ENCODE results near the gene CXCL14. TPM values are rescaled to one million over a fixed set of nuclear protein-coding genes. Genes with fewer than 3 reads are reported as not detected.

Gene CXCL14
- total RNA-seq, 1 donor from 2014 or later, result not detected

DNA sequence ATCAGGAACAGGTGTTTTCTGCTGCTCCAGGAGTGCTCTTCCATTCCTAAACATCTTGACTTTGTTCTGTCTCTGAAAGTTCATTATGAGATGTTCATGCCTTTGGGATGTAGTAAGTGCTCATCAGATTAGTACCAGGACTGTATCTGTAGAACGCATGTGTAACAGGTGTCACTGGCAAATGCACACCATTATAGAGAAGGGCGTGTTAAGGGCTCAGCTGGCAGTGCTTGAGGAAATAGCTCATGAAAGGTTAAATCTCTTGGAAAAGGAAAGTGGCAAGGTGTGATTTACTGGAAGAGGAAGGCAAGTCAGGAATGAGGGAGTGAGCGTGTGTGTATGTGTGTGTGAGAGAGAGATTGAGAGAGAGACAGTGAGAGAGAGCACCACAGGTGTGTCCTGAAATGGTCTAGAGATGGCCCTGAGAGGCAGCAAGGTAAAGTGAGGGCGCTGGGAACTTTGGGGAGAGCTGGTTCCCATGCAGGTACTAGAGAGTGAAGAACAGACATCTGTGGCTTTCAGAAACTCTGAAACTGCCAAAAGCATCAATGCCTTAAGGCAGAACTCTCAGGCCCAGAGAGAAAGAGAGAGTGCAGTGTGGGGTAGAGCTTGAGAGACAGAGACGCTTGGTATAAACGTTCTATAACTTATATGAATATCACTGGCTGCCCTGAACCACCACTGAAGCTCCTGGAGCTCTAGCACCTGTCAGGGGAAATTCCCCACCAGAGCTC, 13.7 kb upstream of the CXCL14 start:
- Mint-ChIP-seq H3K4me1 (ENCODE audit: low read depth) (no peaks in the 10 kb centered on the region), H3K27ac (no peak overlapping the region), H3K4me3 (ENCODE audit: low read depth) (no peak overlapping the region), H3K36me3 (ENCODE audit: low read depth) (no peaks in the 10 kb centered on the region), H3K9me3 (no peaks in the 10 kb centered on the region), H3K27me3 (ENCODE audit: low read depth) (peaks cover 2% of the 10 kb centered on the region)
- DNase-seq (ENCODE audit: low spot score), result no peak
- intact Hi-C loops (cut with micrococcal nuclease), result no loop called here

DNA sequence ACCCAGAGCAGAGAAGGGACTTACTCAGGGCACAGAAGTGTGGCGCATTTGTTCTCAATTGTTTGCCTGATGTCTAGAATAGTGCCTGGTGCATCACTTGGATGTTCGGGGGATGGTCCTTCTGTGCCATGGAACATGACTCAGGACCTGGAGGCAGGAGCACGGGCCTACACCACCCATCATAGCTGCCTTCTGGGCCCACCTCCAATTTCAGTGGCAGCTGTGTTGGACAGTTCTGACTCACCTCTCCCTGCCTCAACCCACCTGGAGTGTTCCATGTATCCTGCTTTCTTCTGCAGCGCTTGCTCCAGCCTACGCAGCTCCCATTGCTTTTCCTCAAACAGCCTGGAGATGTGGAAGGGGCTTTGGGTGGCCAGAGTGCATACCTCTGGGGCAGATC, 12.5 kb upstream of the CXCL14 start:
- Mint-ChIP-seq H3K36me3 (ENCODE audit: low read depth) (no peaks in the 10 kb centered on the region), H3K27me3 (ENCODE audit: low read depth) (peaks cover 2% of the 10 kb centered on the region), H3K9me3 (no peaks in the 10 kb centered on the region), H3K27ac (no peak overlapping the region), H3K4me1 (ENCODE audit: low read depth) (no peaks in the 10 kb centered on the region), H3K4me3 (ENCODE audit: low read depth) (no peak overlapping the region)
- no peak for DNase-seq (ENCODE audit: low spot score)
- intact Hi-C loops (cut with micrococcal nuclease), result no loop called here

DNA sequence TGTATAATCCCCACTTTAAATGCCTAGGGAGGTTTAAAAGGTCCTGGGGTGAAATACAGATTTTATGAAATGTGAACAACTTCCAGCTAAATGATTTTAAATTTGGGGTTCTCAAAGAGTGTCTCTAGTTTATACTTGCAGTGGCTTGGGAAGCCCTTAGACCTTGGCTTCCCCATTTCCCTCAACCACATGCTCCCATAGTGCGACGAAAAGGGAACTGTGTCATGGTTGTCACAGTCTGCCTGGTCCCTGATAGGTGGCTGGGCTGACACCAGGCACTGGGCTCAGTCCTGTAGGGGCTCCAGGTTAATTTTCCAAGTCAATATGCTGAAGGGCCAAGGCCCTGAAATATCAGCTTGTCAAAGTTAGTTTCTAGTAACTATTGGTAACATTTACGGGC, 10.4 kb upstream of the CXCL14 start:
- Mint-ChIP-seq H3K36me3 (ENCODE audit: low read depth) (no peaks in the 10 kb centered on the region), H3K27ac (no peak overlapping the region), H3K4me3 (ENCODE audit: low read depth) (no peak overlapping the region), H3K27me3 (ENCODE audit: low read depth) (peaks cover 2% of the 10 kb centered on the region), H3K9me3 (no peaks in the 10 kb centered on the region), H3K4me1 (ENCODE audit: low read depth) (no peaks in the 10 kb centered on the region)
- no peak for DNase-seq (ENCODE audit: low spot score)
- intact Hi-C loops (cut with micrococcal nuclease), result no loop called here

DNA sequence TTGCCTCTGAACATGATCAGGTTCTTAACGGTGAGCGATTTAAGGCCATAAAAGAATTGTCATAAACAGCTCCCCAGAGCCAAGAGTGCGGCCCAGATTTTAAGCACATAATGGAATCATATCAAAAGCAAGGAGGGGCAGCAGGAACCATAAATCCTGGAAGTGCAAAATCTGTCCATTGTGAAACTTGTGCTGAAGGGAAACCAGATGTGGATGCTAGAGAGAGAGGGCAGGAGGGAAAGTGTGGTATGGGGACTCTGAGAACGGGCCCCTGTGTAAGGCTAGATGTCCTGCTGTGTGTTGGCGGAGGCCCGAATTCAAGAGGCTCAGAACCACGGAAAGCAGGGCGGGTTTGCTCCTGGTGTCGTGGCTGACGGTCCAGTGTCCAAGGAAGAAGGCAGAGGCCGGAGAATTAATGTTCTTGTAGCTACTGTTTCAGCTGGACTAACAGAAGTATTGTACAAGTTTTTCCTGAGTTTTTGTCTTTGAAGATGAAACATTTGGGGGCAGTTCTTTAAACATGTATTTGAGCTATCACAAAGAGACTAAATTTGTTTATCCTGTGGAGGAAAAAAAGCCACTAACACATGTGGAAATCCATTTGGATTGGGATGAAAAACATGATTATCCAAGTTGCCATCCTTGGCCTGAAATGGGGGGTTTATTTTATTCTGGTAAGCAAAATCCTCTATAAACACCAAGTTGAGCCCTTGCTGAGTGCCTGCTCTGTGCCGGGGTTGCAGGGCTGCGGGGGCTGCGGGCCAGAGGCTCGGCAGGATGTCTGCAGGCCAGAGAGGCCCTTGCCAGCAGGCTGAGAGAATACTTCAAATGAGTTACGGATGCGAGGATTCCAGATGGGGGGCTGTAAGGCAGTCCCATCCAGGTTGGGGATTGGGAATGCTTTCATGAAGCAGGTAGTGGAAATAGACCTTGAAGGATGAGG, 9.2 kb upstream of the CXCL14 start:
- H3K27ac Mint-ChIP-seq, result no peak overlapping the region
- H3K4me1 Mint-ChIP-seq (ENCODE audit: low read depth), result no peaks in the 10 kb centered on the region
- no peaks in the 10 kb centered on the region for H3K9me3 Mint-ChIP-seq
- DNase-seq (ENCODE audit: low spot score), result no peak
- intact Hi-C loops (cut with micrococcal nuclease), result no loop called here
- H3K4me3 Mint-ChIP-seq (ENCODE audit: low read depth), result no peak overlapping the region
- H3K36me3 Mint-ChIP-seq (ENCODE audit: low read depth), result no peaks in the 10 kb centered on the region
- peaks cover 2% of the 10 kb centered on the region for H3K27me3 Mint-ChIP-seq (ENCODE audit: low read depth)

DNA sequence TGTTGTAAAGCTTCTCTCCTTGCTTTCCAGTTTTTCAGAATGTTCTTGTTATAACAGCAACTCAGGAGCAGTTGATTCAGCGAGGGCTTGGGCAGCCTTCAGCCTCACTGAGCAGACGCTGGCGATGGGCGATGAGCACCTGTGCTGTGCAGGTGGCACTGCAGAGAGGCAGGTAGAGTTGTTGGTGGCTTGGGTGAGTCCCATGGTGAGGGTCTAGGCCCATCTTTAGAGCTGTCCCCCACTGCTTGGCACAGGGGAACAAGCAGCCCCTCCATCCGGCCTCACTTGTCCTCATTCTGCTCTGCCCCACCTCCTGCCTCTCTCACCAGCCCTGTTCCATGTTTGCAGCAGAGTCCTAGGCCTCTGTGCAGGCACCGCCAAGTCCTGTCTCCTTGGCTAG, 6.1 kb upstream of the CXCL14 start:
- Mint-ChIP-seq H3K27ac (no peak overlapping the region), H3K9me3 (no peaks in the 10 kb centered on the region), H3K36me3 (ENCODE audit: low read depth) (no peaks in the 10 kb centered on the region), H3K4me1 (ENCODE audit: low read depth) (no peaks in the 10 kb centered on the region), H3K4me3 (ENCODE audit: low read depth) (no peak overlapping the region), H3K27me3 (ENCODE audit: low read depth) (peaks cover 8% of the 10 kb centered on the region)
- DNase-seq (ENCODE audit: low spot score), result no peak
- intact Hi-C loops (cut with micrococcal nuclease), result no loop called here

DNA sequence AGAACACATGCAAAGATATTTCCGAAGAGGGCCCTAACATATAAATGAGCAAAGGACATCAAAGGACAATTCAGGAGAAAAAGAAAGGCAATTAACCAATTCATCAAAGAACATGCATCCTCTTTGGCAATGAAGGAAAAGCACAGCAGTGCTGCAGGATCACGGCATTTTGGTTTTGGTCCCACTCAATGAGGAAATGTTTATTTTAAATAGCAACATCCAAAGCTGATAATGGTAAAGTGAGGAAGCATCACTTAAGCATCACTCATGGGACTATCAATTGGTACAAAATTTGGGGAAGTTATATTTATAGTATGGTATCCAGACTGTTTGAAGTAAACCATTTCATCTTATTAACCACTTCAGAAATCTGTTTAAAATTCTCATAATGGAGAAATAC, 5.5 kb upstream of the CXCL14 start:
- Mint-ChIP-seq H3K36me3 (ENCODE audit: low read depth) (no peaks in the 10 kb centered on the region), H3K27ac (no peak overlapping the region), H3K9me3 (no peaks in the 10 kb centered on the region), H3K4me1 (ENCODE audit: low read depth) (no peaks in the 10 kb centered on the region), H3K27me3 (ENCODE audit: low read depth) (peaks cover 15% of the 10 kb centered on the region), H3K4me3 (ENCODE audit: low read depth) (no peak overlapping the region)
- no peak for DNase-seq (ENCODE audit: low spot score)
- intact Hi-C loops (cut with micrococcal nuclease), result no loop called here

DNA sequence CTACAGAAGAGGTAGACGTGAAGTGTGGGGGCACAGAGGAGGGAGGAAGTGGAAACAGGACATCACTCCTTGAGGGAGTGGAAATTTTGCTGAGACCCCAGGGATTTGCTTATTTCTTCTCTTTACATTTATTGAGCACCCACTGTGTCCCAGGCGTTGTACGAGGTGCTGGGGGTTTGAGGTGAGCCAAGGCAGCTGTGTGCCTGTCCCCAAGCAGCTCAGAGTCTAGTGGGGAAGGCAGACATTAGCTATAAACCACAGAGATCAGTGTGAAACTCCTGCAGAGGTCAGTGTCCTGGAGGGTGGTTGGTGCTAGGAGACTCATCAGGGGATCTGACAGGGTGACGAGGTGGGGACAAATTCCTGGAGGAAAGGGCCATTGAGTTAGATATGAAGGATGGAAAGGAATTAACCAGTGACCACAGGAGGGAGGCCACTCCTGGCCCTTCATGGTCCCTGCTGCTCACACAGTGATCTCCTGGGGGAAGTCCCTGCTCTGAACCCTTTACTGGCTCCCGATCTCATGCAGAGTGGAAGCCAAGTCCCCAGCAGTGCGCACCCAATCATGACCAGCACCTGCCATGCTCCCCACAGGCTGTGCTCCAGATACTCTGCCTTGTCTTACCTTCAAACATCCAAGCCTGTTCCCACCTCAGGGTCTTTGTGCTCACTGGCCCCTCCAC, 3.4 kb upstream of the CXCL14 start:
- Mint-ChIP-seq H3K27ac (no peak overlapping the region), H3K4me3 (ENCODE audit: low read depth) (no peak overlapping the region), H3K36me3 (ENCODE audit: low read depth) (no peaks in the 10 kb centered on the region), H3K9me3 (no peaks in the 10 kb centered on the region), H3K4me1 (ENCODE audit: low read depth) (no peaks in the 10 kb centered on the region), H3K27me3 (ENCODE audit: low read depth) (peaks cover 31% of the 10 kb centered on the region)
- no peak for DNase-seq (ENCODE audit: low spot score)
- intact Hi-C loops (cut with micrococcal nuclease), result no loop called here

DNA sequence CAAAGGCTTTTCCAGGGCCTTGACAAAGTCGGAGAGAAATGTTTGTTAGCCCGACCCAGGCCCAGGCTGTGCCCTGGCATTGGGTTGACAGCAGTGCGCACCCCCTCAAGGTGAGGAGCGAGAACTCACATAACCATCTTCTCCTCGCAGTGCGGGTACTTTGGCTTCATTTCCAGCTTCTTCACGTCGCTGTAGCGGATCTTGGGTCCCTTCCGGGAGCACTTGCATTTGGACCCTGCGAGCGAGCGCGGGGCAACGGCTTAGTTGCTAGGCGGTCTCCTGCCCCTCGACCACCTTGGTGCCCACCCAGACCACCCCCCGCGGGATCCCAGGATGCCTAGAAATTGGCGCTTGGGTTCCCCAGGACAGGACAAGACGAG, 496 bp downstream of the CXCL14 start:
- H3K4me3 Mint-ChIP-seq (ENCODE audit: low read depth), result no peak overlapping the region
- no peaks in the 10 kb centered on the region for H3K9me3 Mint-ChIP-seq
- H3K36me3 Mint-ChIP-seq (ENCODE audit: low read depth), result no peaks in the 10 kb centered on the region
- H3K27ac Mint-ChIP-seq, result no peak overlapping the region
- DNase-seq (ENCODE audit: low spot score), result no peak
- no peaks in the 10 kb centered on the region for H3K4me1 Mint-ChIP-seq (ENCODE audit: low read depth)
- intact Hi-C loops (cut with micrococcal nuclease), result no loop called here
- H3K27me3 Mint-ChIP-seq (ENCODE audit: low read depth), result peaks cover 45% of the 10 kb centered on the region

DNA sequence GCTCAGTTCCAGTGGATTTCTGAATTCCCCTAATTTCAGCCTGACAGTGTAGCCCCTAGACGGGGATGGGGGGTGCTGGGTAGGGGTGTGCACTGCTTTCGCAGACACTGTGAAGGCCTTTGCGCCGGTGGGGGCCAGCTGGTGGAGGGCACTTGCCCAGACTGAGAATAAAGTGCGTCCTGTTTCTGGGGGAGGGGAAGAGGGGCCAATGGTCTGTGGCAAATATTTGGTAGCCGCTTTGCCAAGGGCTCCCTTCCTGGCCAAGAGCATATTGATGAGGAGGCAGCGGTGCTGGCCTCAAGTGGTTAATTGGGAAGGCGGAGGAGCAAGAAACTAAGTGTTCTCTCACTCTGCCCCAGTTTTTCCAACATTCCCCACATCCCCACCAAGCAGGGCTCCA, 1.4 kb downstream of the CXCL14 start:
- DNase-seq (ENCODE audit: low spot score), result no peak
- no peak overlapping the region for H3K4me3 Mint-ChIP-seq (ENCODE audit: low read depth)
- no peaks in the 10 kb centered on the region for H3K4me1 Mint-ChIP-seq (ENCODE audit: low read depth)
- no peak overlapping the region for H3K27ac Mint-ChIP-seq
- intact Hi-C loops (cut with micrococcal nuclease), result no loop called here
- no peaks in the 10 kb centered on the region for H3K36me3 Mint-ChIP-seq (ENCODE audit: low read depth)
- H3K27me3 Mint-ChIP-seq (ENCODE audit: low read depth), result peaks cover 45% of the 10 kb centered on the region
- no peaks in the 10 kb centered on the region for H3K9me3 Mint-ChIP-seq

DNA sequence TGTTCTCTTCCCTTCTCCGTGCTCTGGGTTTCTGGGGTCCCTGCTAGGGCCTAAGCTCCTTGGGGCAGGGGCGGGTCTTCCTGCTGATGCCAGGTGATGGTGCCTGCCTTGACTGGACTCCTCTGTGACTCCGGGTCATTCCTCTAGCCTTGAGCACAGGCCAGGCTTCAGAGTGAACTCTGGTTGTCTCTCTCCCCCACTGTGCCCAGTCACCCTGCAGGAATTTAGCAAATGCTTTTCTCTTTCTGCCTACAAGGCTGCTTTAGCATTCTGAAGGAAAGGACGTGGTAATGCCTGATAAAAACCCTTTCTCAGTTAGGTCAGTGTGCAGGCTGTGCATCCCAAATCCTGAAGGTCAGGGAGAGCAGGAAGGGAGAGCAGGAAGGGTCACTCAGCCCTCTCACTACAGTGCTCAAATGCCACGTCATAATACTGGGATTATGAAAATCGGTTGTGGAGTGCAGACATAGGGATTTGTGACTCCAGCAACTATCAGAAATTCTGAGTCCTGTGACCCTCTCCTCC, 2.7 kb downstream of the CXCL14 start:
- DNase-seq (ENCODE audit: low spot score), result no peak
- Mint-ChIP-seq H3K4me1 (ENCODE audit: low read depth) (no peaks in the 10 kb centered on the region), H3K27me3 (ENCODE audit: low read depth) (peaks cover 43% of the 10 kb centered on the region), H3K9me3 (no peaks in the 10 kb centered on the region), H3K36me3 (ENCODE audit: low read depth) (no peaks in the 10 kb centered on the region), H3K4me3 (ENCODE audit: low read depth) (no peak overlapping the region), H3K27ac (no peak overlapping the region)
- intact Hi-C loops (cut with micrococcal nuclease), result no loop called here

DNA sequence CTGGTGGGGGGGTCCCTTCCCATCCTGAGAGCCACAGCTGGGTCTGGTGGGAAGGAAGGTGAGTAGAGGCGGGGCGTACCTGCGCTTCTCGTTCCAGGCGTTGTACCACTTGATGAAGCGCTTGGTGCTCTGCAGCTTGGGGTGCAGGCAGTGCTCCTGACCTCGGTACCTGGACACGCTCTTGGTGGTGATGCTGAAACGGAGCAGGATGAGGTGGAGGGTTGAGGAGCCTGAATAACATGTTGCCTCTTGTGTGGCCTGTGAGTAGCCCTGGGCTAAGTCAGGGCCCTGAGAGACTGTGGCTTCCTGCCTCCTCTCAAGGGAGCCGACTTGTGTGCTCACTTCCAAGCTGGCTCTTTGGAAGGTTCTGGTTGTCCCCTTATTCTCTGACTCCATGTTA, 4.3 kb downstream of the CXCL14 start:
- intact Hi-C loops (cut with micrococcal nuclease), result no loop called here
- no peaks in the 10 kb centered on the region for H3K36me3 Mint-ChIP-seq (ENCODE audit: low read depth)

DNA sequence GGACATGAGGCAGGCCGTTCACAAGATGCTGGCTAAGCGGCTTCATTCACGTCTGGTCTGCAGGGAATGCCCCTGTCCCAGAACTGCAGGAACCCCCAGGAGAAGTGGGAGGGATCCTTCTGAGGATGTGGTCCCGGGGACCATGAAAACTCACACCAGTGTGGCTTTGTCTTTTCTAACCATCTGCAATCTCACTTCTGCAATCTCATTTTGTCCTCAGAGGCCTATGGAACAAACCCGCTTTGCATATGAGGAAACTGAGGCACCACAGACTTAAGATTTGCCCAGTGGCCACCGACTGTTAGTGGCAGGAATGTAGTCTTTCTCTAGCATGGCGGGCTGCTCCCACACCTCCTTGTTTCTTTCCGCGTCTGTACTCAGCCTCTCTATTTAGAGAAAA, 6.9 kb downstream of the CXCL14 start:
- H3K4me3 Mint-ChIP-seq (ENCODE audit: low read depth), result no peak overlapping the region
- H3K36me3 Mint-ChIP-seq (ENCODE audit: low read depth), result no peaks in the 10 kb centered on the region
- peaks cover 11% of the 10 kb centered on the region for H3K27me3 Mint-ChIP-seq (ENCODE audit: low read depth)
- intact Hi-C loops (cut with micrococcal nuclease), result no loop called here
- H3K4me1 Mint-ChIP-seq (ENCODE audit: low read depth), result no peaks in the 10 kb centered on the region
- no peak for DNase-seq (ENCODE audit: low spot score)
- no peak overlapping the region for H3K27ac Mint-ChIP-seq
- no peaks in the 10 kb centered on the region for H3K9me3 Mint-ChIP-seq

More for the DNA sequence above, 4.3 kb downstream of the CXCL14 start:
- no peak for DNase-seq (ENCODE audit: low spot score)
- Mint-ChIP-seq H3K4me3 (ENCODE audit: low read depth) (no peak overlapping the region), H3K27me3 (ENCODE audit: low read depth) (peaks cover 32% of the 10 kb centered on the region), H3K4me1 (ENCODE audit: low read depth) (no peaks in the 10 kb centered on the region), H3K9me3 (no peaks in the 10 kb centered on the region), H3K27ac (no peak overlapping the region)
